Pancreas (tissue), 10 donors: ENCODE data around the gene ACSL1. TPM values are rescaled to one million over a fixed set of nuclear protein-coding genes. Genes with fewer than 3 reads are reported as not detected.

ENCODE experiments used
- ATAC-seq, 4 donors: fragments of 200-7000 bp; cut with Tn5 transposase; one replicate each; pipeline versions ENCODE4 v1.8.0 to v1.9.1; 2020; ENCODE audit warnings: mild to moderate bottlenecking in 4 of 4, moderate library complexity in 4 of 4
- DNase-seq, 6 donors: peaks; one replicate each; pipeline ENCODE4 v3.0.0-alpha.2; 2020
- FAIRE-seq: peaks from 2 replicates; lab custom pipeline; 2012; peaks lifted over from hg19 to GRCh38; lab: Jason Lieb, UNC
- H3K27ac ChIP-seq, 4 donors: fragments of 200-600 bp; sonication (generic); 1 replicate in 3 of 4; 2 replicates in 1 of 4; pipeline versions ENCODE4 v1.5.0 to v1.8.0; 2020
- H3K27me3 ChIP-seq, 4 donors: fragments of 200-600 bp; one replicate each; pipeline ENCODE4 v1.8.0; 2021
- H3K36me3 ChIP-seq, 3 donors: fragments of 200-600 bp; sonication (generic) in 1 of 3; one replicate each; pipeline versions ENCODE4 v1.5.0 to v1.8.0; 2020 to 2021
- H3K4me1 ChIP-seq, 3 donors: fragments of 200-600 bp; one replicate each; pipeline ENCODE4 v1.8.0; 2021
- H3K4me3 ChIP-seq, 4 donors: fragments of 200-600 bp; sonication (generic) in 2 of 4; one replicate each; pipeline versions ENCODE4 v1.5.0 to v1.8.0; 2020 to 2021
- H3K9me3 ChIP-seq, 4 donors: fragments of 200-600 bp; one replicate each; pipeline ENCODE4 v1.8.0; 2021
- WGBS, 2 donors: extraction: QIAGEN DNeasy Blood & Tissue Kit; methylation state at CpG; one replicate each; pipeline ENCODE4 v1.1.7; 2013; 5-methylcytosine and 5-hydroxymethylcytosine counted together
- intact Hi-C, 3 donors: fragments of 100-400 bp; cut with DNase I; formaldehyde crosslinking; loops; one replicate each; pipeline versions ENCODE4 v1.11.1 to v1.14.2; 2022
- polyA plus RNA-seq, 2 donors: library from polyadenylated mRNA; stranded (reverse); fragments of 200-250 nt; gene quantifications; one replicate each; pipeline ENCODE4 v1.2.3, GENCODE V29; 2013
- total RNA-seq, 6 donors: library from RNA; stranded (reverse); fragmentation: NEBNext Ultra II Directional in 4 of 6; extraction: Animal tissue kit (Norgen Biotek cat#: 25700) in 4 of 6; gene quantifications; one replicate each; pipeline versions ENCODE4 v1.2.1 to v1.2.4, GENCODE V29; 2021 to 2023
- TF ChIP-seq, protein P1 (sequence below), 4 donors: fragments of 200-600 bp; sonication (generic) in 3 of 4; IDR thresholded peaks; one replicate each; pipeline versions ENCODE4 v1.5.0 to v1.8.0; 2021; ENCODE audit warnings: antibody characterized with exemption in 4 of 4
- donor health status: healthy with polysubstance abuse.
- donor health status: DM: no; HTN: no; CAD: no; lungs with moderate emphysema.
- donor health status: DM: no; HTN: no; CAD: no.
- donor health status: control.
- donor health status: control.
- donor health status: Bipolar disorder and iron deficiency.
- donor health status: DM: yes; HTN: yes; CAD: no.
- donor health status: DM: no; HTN: no; CAD: no.
- donor health status: DM: no; HTN: no; CAD: no.
- donor health status: DM: yes; HTN: yes; CAD: no.

The ACSL1 gene
- total and polyA plus RNA-seq, 8 donors, result 16.0 to 39.4 (median 20.9) TPM

DNA sequence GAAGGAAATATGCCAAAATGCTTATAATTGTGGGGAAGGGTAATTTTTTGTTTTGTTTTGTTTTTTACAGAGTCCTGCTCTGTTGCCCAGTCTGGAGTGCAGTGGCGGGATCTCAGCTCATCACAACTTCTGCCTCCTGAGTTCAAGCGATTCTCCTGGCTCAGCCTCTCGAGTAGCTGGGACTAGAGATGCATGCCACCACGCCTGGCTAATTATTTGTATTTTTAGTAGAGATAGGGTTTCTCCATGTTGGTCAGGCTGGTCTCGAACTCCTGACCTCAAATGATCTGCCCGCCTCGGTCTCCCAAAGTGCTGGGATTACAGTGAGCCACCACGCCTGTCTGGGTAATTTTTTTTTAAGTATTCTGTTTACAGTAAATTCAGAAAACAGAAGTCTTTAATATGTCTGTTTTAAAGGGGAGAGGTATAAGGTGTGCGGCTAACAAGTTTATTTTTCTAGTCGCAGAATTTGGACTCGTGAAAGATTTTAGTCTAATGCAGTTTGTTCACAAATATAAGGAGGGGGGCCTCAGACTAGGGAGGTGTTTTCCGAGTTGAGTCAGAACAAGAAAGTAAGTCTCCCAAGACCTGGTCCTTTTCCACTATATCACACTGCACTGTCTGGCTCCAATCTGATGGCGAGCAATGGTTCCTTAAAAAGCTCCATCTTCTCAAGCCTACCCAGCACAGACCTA is 1.5 kb downstream of the ACSL1 start:
- Histone ChIP-seq H3K9me3 (no peaks in the 10 kb centered on the region), H3K36me3 (no peaks in the 10 kb centered on the region), H3K4me1 (peaks cover 0 to 5% (median 3%) of the 10 kb centered on the region in 3 donors), H3K27ac (peak overlapping the region in 1 of 4 donors; percentile 48), H3K4me3 (peak overlapping the region in 1 of 4 donors; percentile 62), H3K27me3 (no peaks in the 10 kb centered on the region)
- TF ChIP-seq, protein P1, sequence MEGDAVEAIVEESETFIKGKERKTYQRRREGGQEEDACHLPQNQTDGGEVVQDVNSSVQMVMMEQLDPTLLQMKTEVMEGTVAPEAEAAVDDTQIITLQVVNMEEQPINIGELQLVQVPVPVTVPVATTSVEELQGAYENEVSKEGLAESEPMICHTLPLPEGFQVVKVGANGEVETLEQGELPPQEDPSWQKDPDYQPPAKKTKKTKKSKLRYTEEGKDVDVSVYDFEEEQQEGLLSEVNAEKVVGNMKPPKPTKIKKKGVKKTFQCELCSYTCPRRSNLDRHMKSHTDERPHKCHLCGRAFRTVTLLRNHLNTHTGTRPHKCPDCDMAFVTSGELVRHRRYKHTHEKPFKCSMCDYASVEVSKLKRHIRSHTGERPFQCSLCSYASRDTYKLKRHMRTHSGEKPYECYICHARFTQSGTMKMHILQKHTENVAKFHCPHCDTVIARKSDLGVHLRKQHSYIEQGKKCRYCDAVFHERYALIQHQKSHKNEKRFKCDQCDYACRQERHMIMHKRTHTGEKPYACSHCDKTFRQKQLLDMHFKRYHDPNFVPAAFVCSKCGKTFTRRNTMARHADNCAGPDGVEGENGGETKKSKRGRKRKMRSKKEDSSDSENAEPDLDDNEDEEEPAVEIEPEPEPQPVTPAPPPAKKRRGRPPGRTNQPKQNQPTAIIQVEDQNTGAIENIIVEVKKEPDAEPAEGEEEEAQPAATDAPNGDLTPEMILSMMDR (IDR thresholded peaks at IDR 0.05), result no peak
- DNase-seq (no peak), ATAC-seq (no peak), FAIRE-seq (no peak)
- intact Hi-C loops, result no loop called here
- 86 to 88% methylated on average over 13 of the region's 13 CpGs for WGBS, 2 donors

DNA sequence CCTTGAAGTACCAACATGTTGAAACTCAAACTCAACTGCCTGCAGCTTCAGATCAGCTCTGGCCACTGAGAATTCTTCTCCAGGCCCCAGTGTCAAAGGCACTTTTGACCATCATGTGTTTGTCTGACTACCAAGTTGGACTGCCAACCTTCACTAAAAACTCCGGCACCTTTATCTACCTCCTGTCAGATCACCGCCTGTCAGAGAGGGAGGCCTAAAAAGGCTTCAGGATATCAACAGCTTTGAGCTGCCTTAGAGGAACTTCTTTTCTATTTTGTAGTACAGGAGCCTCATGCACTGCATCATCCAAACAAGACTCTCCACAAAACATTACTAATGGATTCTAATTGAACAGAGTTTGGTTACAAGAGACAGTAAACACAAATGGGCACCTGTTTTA is 2.8 kb downstream of the ACSL1 start:
- H3K4me3 ChIP-seq, result no peak overlapping the region
- intact Hi-C loops, result no loop called here
- TF ChIP-seq, protein P1 (IDR thresholded peaks at IDR 0.05), result no peak
- H3K36me3 ChIP-seq, result no peaks in the 10 kb centered on the region
- H3K27me3 ChIP-seq, result no peaks in the 10 kb centered on the region
- H3K27ac ChIP-seq, result no peak overlapping the region
- no peak for FAIRE-seq
- no peak for ATAC-seq
- 59 to 64% methylated on average over 2 of the region's 2 CpGs for WGBS, 2 donors
- H3K4me1 ChIP-seq, result peaks cover 0 to 5% (median 3%) of the 10 kb centered on the region in 3 donors
- no peak for DNase-seq
- no peaks in the 10 kb centered on the region for H3K9me3 ChIP-seq

DNA sequence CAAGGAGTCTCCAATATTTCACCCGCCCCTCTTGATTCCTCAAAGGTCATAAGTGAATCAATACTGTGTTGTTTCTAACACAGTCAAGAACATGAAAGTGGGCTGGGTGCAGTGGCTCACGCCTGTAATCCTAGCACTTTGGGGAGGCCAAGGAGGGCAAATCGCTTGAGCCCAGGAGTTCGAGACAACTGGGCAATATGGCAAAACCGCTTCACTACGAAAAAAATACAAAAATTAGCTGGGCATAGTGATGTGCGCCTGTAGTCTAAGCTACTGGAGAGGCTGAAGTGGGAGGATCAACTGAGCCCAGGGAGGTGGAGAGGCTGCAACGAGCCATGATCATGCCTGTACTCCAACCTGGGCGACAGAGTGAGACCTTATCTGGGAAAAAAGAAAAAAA is 3.4 kb downstream of the ACSL1 start:
- Histone ChIP-seq H3K27ac (no peak overlapping the region), H3K27me3 (no peaks in the 10 kb centered on the region), H3K4me3 (no peak overlapping the region), H3K9me3 (no peaks in the 10 kb centered on the region), H3K4me1 (peaks cover 0 to 5% (median 3%) of the 10 kb centered on the region in 3 donors), H3K36me3 (no peaks in the 10 kb centered on the region)
- 93 to 94% methylated on average over 9 of the region's 9 CpGs for WGBS, 2 donors
- intact Hi-C loops, result no loop called here
- no peak for ATAC-seq
- FAIRE-seq, result no peak
- TF ChIP-seq, protein P1 (IDR thresholded peaks at IDR 0.05), result no peak
- DNase-seq, result no peak

DNA sequence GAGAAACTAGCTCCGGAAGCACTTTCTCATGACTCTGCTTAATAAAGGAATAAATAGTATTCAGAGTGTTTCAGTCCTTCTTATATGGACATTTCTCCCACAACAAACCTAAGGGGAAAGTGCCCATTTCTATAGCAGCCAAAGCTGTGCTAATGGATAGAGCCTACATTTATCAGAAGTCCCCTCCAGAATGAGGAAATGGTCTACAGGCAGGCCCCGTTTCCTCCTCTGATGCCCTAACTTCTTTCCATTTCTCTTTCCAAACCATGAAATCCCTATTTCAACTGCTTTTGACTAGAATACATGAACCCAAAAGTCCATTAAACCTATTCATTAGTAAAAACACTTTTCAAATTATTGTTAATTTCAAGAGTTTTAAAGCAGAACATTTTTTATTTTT is 4.5 kb downstream of the ACSL1 start:
- ATAC-seq (no peak), DNase-seq (no peak), FAIRE-seq (no peak)
- Histone ChIP-seq H3K27me3 (no peaks in the 10 kb centered on the region), H3K4me3 (no peak overlapping the region), H3K9me3 (no peaks in the 10 kb centered on the region), H3K27ac (no peak overlapping the region), H3K4me1 (peaks cover 0 to 5% (median 3%) of the 10 kb centered on the region in 3 donors), H3K36me3 (no peaks in the 10 kb centered on the region)
- WGBS, 2 donors, result 89 to 90% methylated on average over 2 of the region's 2 CpGs
- intact Hi-C loops, result no loop called here
- TF ChIP-seq, protein P1 (IDR thresholded peaks at IDR 0.05), result no peak

DNA sequence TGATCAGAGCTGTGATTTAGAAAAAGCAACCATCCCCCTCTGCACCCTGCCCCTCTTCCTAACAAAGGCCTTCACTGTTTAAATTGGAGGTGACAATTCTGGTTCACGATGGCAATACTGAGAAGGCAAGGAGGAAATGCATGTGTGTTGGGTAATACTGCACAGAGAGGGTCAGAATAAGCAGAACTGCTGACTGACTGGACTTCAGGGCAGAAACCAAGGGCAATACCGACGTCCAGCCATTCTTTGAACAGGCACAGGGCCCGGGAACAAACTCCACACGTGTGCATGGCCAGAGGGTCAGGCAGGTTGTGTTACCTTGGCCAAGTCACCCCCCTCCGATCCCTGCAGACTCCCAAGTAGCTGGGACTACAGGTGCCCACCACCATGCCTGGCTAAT is 6.0 kb downstream of the ACSL1 start:
- Histone ChIP-seq H3K4me1 (peaks cover 10 to 14% (median 12%) of the 10 kb centered on the region in 3 donors), H3K4me3 (no peak overlapping the region), H3K9me3 (no peaks in the 10 kb centered on the region), H3K27me3 (no peaks in the 10 kb centered on the region), H3K27ac (no peak overlapping the region), H3K36me3 (no peaks in the 10 kb centered on the region)
- FAIRE-seq (no peak), DNase-seq (no peak), ATAC-seq (peak in 2 of 4 donors; percentile 9 to 14)
- TF ChIP-seq, protein P1 (IDR thresholded peaks at IDR 0.05), result no peak
- intact Hi-C loops, result no loop called here
- WGBS, 2 donors, result 42 to 56% methylated on average over 6 of the region's 6 CpGs
